SK-N-SH treated with all-trans-retinoic acid at 6 μM for 48 hours (cell line): Measurements from ENCODE around the gene BRIX1.

Source experiments
- ARNTL ChIP-seq: fragments of 450-650 bp; formaldehyde crosslinking; IDR thresholded peaks from 2 replicates; pipeline ENCODE4 v1.5.0; 2020; ENCODE audit warnings: low read depth, mild to moderate bottlenecking, moderate library complexity, borderline replicate concordance
- BACH2 ChIP-seq: fragments of 250-450 bp; sonication (Bioruptor Pico); IDR thresholded peaks from 2 replicates; pipeline ENCODE4 v1.9.0; 2021; ENCODE audit warnings: mild to moderate bottlenecking, borderline replicate concordance
- GLIS3 ChIP-seq: fragments of 250-450 bp; sonication (Bioruptor Pico); IDR thresholded peaks from 2 replicates; pipeline ENCODE4 v1.5.0; 2020; ENCODE audit warnings: mild to moderate bottlenecking, moderate library complexity
- ISL1 ChIP-seq: fragments of 250-450 bp; sonication (Bioruptor Pico); IDR thresholded peaks from 2 replicates; pipeline ENCODE4 v2.1.2; 2022; ENCODE audit warnings: mild to moderate bottlenecking, moderate library complexity
- PATZ1 ChIP-seq: fragments of 250-450 bp; sonication (Bioruptor Pico); IDR thresholded peaks from 2 replicates; pipeline ENCODE4 v1.8.0; 2020; ENCODE audit warnings: mild to moderate bottlenecking, moderate library complexity, borderline replicate concordance
- POU6F1 ChIP-seq: fragments of 250-450 bp; sonication (Bioruptor Pico); IDR thresholded peaks from 2 replicates; pipeline ENCODE4 v1.8.0; 2021; ENCODE audit warnings: low read depth, mild to moderate bottlenecking, moderate library complexity, borderline replicate concordance
- RARB ChIP-seq: fragments of 250-450 bp; sonication (Bioruptor Pico); IDR thresholded peaks from 2 replicates; pipeline ENCODE4 v1.8.0; 2021; ENCODE audit warnings: mild to moderate bottlenecking, moderate library complexity
- TCF4 ChIP-seq: fragments of 250-450 bp; sonication (Bioruptor Pico); IDR thresholded peaks from 2 replicates; pipeline ENCODE4 v1.8.0; 2021; ENCODE audit warnings: mild to moderate bottlenecking, moderate library complexity, borderline replicate concordance
- ZFP30 ChIP-seq: fragments of 450-650 bp; formaldehyde crosslinking; IDR thresholded peaks from 2 replicates; pipeline ENCODE4 v1.5.0; 2022; ENCODE audit warnings: mild to moderate bottlenecking, moderate library complexity
- ZNF8 ChIP-seq: fragments of 450-650 bp; formaldehyde crosslinking; IDR thresholded peaks from 2 replicates; pipeline ENCODE4 v1.5.0; 2020; ENCODE audit warnings: mild to moderate bottlenecking, moderate library complexity
- TF ChIP-seq, protein P1 (sequence below): fragments of 250-450 bp; sonication (Bioruptor Pico); IDR thresholded peaks from 2 replicates; pipeline ENCODE4 v1.5.1; 2020; ENCODE audit warnings: low read depth, mild to moderate bottlenecking, moderate library complexity

- TF ChIP-seq ZNF8 (no peak), RARB (CRISPR knock-in tag) (no peak), BACH2 (CRISPR knock-in tag) (no peak), ZFP30 (CRISPR knock-in tag) (no peak), ISL1 (CRISPR knock-in tag) (no peak), GLIS3 (CRISPR knock-in tag) (no peak), ARNTL (CRISPR knock-in tag) (no peak), PATZ1 (no peak), POU6F1 (CRISPR knock-in tag) (no peak), TCF4 (no peak)
- TF ChIP-seq, protein P1, sequence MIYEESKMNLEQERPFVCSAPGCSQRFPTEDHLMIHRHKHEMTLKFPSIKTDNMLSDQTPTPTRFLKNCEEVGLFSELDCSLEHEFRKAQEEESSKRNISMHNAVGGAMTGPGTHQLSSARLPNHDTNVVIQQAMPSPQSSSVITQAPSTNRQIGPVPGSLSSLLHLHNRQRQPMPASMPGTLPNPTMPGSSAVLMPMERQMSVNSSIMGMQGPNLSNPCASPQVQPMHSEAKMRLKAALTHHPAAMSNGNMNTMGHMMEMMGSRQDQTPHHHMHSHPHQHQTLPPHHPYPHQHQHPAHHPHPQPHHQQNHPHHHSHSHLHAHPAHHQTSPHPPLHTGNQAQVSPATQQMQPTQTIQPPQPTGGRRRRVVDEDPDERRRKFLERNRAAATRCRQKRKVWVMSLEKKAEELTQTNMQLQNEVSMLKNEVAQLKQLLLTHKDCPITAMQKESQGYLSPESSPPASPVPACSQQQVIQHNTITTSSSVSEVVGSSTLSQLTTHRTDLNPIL (CRISPR knock-in tag): no peak
These were observed 13.7 kb downstream of the BRIX1 start, which contains the start of gene DNAJC21 for GRCh38 chr5:34929134-34929719.
